H1 (cell line): ENCODE results near the gene TNS2. TPM values are rescaled to one million over a fixed set of nuclear protein-coding genes. Genes with fewer than 3 reads are reported as not detected.

Experiments used
- FOSL1 ChIP-seq: IDR thresholded peaks from 2 replicates; pipeline ENCODE4 v1.6.1; 2011; ENCODE audit warnings: mild to moderate bottlenecking, low read depth, low read length, moderate library complexity; ENCODE audit not compliant: insufficient read depth
- polyA plus RNA-seq, 7 experiments: library from polyadenylated mRNA; depleted of rRNA in 3 of 7; stranded (reverse) in 5 of 7; unstranded in 2 of 7; fragments of >200 nt in 5 of 7; fragments of 200-250 nt in 2 of 7; gene quantifications; 1 replicate in 5 of 7; 2 replicates in 1 of 7; 4 replicates in 1 of 7; pipeline versions ENCODE4 v1.2.1 to v1.2.3, GENCODE V29; 2011 to 2013; ENCODE audit warnings: missing spikeins in 2 of 7, mixed read lengths in 2 of 7
- total RNA-seq: library from RNA; stranded (reverse); fragmentation: NEBNext Ultra II Directional; extraction: Animal tissue kit (Norgen Biotek cat#: 25700); gene quantifications from 2 replicates; pipeline ENCODE4 v1.2.1, GENCODE V29; 2021

Gene TNS2
- total and polyA plus RNA-seq, 2 of the 8 experiments (the other 6 are each of a cell fraction or from before 2014, with no cell fraction given) = 2.8 to 4.7 TPM

- no peak for TF ChIP-seq FOSL1
These were observed 20.0 kb downstream of the TNS2 start (continued) for GRCh38 chr12:53069621-53070410.
